ENCODE measurements around the gene PICALM.

PICALM gene

DNA sequence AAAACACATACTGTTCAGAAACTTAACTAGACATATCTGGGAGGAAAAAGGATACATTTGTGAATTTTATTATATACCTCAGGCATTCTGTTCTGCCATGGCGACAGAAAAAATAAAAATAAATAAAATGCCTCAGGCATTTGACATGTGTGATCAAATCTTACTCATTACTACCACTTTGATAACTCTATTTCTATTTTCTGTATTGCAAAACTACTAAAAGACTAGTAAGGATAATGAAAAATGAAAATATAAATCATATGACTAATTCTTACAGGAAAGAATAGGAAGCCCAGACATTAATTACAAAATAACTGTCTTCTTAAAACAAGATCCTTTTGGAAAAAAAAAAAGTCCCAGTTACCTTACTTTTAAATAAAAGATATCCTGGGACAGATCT is 5.3 kb downstream of the PICALM start:
- DNase-seq (ENCODE audit: low read depth): no peak
- TF ChIP-seq CTCF (IDR thresholded peaks at IDR 0.05; ENCODE audit: low read length, missing control alignments): no peak
- H3K4me3 ChIP-seq (replicated peaks; ENCODE audit: low read depth, low read length): peak overlapping the region; percentile 21

DNA sequence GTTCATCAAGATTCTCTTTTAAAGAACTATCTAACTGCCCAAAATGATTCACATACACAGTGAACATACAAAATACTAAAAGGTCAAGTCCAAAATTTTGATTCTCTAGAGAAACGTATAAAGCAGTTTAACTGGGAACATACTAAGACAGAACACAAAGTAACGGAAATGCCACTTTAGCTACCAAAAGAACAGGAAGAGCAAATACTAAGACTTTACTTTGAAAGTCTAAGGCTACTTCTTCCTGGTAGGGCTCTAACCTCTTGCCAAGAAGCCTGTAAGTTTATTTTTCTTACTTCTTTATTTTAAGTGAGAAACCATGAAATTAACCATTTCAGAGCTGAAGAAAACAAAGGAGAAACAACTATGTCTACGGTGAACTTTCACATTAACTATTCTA is 6.2 kb downstream of the PICALM start:
- TF ChIP-seq CTCF (IDR thresholded peaks at IDR 0.05; ENCODE audit: low read length, missing control alignments): no peak

DNA sequence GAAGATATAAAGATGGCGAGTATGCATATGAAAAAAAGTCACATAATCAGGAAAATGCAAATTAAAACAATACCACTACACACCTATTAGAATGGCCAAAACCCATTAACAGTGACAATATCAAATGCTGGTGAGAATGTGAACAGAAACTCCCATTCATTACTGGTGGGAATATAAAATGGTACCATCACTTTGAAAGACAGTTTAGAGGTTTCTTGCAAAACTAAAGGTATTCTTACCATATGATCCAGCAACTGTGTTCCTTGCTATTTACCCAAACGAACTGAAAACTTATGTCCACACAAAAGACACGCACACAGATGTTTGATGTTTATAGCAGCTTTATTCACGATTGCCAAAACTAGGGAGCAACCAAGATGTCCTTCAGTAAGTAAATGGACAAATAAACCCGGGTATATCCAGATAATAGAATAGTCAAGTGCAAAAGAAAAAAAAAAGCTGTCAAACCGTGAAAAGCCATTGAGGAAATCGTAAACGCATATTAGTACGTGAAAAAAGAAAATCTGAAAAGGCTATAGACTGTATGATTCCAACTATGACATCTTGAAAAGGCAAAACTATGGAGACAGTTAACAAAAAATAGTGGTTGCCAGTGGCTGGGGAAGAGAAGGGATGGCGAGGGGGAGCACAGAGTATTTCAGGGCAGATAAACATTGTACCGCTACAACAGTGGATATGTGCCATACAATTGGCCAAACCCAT is 7.2 kb downstream of the PICALM start:
- no peak for TF ChIP-seq CTCF (IDR thresholded peaks at IDR 0.05; ENCODE audit: low read length, missing control alignments)
- no peak overlapping the region for H3K4me3 ChIP-seq (replicated peaks; ENCODE audit: low read depth, low read length)
- no peak for DNase-seq (ENCODE audit: low read depth)

More for the DNA sequence above, 6.2 kb downstream of the PICALM start:
- DNase-seq (ENCODE audit: low read depth): no peak
- H3K4me3 ChIP-seq (replicated peaks; ENCODE audit: low read depth, low read length): no peak overlapping the region

- no peak overlapping the region for H3K4me3 ChIP-seq (replicated peaks; ENCODE audit: low read depth, low read length)
- no peak for DNase-seq (ENCODE audit: low read depth)
- TF ChIP-seq CTCF (IDR thresholded peaks at IDR 0.05; ENCODE audit: low read length, missing control alignments): no peak
Measured at GRCh38 chr11:86060544-86060943, 8.3 kb downstream of the PICALM start.

DNA sequence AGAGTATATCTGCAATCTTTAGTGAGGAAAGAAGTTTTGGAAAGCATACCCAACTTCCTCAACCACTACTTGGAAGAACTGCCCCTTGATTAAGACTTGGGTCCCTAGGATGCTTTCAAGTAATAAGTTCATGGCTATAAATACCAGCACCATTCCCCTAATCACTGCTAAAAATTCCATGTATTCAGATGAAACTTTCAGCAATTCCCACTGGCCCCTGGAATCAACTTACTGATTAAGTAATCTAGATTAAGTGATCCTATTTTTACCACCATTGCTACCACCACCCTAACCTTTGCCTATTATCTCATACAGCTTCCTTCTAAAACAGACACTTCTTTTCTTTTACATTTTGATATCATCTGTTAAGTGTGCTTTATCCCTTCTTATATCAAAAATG is 10.5 kb downstream of the PICALM start:
- no peak for TF ChIP-seq CTCF (IDR thresholded peaks at IDR 0.05; ENCODE audit: low read length, missing control alignments)
- H3K4me3 ChIP-seq (replicated peaks; ENCODE audit: low read depth, low read length): no peak overlapping the region
- DNase-seq (ENCODE audit: low read depth): no peak

DNA sequence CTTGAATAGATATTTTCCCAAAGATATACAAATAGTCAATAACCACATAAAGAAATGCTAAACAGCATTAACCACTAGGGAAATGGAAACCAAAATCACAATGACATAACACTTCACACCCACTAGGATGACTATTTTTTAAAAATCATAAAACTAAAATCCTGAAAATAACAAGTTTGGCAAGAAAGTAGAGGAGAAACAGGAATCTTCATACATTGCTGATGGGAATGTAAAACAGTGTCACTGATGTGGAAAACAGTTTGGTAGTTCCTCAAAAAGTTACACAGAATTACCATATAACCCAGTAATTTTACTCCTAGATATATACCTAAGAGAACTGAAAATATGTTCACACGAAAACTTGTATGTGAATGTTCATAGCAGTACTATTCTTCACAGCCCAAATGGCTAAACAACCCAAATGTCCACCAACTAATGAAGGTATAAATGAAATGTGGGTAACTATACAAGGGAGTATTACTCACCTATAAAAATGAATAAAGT is 12.5 kb downstream of the PICALM start:
- no peak overlapping the region for H3K4me3 ChIP-seq (replicated peaks; ENCODE audit: low read depth, low read length)
- no peak for DNase-seq (ENCODE audit: low read depth)
- no peak for TF ChIP-seq CTCF (IDR thresholded peaks at IDR 0.05; ENCODE audit: low read length, missing control alignments)
